Effector memory CD4-positive, alpha-beta T cell (primary cell): ENCODE measurements around the gene MBLAC2.
A peak's percentile ranks its signal among the peaks of the same experiment; 100 is the strongest.

Experiments used
- DNase-seq, 3 donors: peaks; one replicate each; pipeline ENCODE4 v3.0.0-alpha.2; 2020
- H3K27ac ChIP-seq: 2 replicates; pipeline ENCODE4 v1.7.0; 2013; ENCODE audit warnings: mild to moderate bottlenecking, low read length, moderate library complexity; ENCODE audit not compliant: insufficient read depth, poor library complexity, severe bottlenecking
- H3K27me3 ChIP-seq: replicated peaks from 2 replicates; pipeline ENCODE4 v1.7.0; 2013; ENCODE audit warnings: mild to moderate bottlenecking, low read length; ENCODE audit not compliant: insufficient read depth, control insufficient read depth, poor library complexity, severe bottlenecking
- H3K36me3 ChIP-seq: 2 replicates; pipeline ENCODE4 v1.7.0; 2013; ENCODE audit warnings: mild to moderate bottlenecking, low read length, moderate library complexity; ENCODE audit not compliant: control insufficient read depth, insufficient read depth
- H3K4me1 ChIP-seq: 2 replicates; pipeline ENCODE4 v1.7.0; 2013; ENCODE audit warnings: low read length, mild to moderate bottlenecking; ENCODE audit not compliant: control insufficient read depth, insufficient read depth, poor library complexity, severe bottlenecking
- H3K4me3 ChIP-seq: 2 replicates; pipeline ENCODE4 v1.7.0; 2013; ENCODE audit warnings: low read length, low read depth, mild to moderate bottlenecking; ENCODE audit not compliant: insufficient read depth, poor library complexity, severe bottlenecking
- H3K9me3 ChIP-seq: 2 replicates; pipeline ENCODE4 v1.7.0; 2013; ENCODE audit warnings: mild to moderate bottlenecking, low read length, moderate library complexity; ENCODE audit not compliant: control insufficient read depth
- total RNA-seq, 3 donors: gene quantifications; one replicate each; lab custom pipeline; 2026; lab: John Stamatoyannopoulos, UW

MBLAC2 gene
- total RNA-seq = 6.5 to 8.5 (median 8.5) reads per million in 3 donors

GRCh38 chr5:90474235-90475107 is at the start of gene MBLAC2, which contains the start of gene POLR3G:
TSS of gene MBLAC2 (minus strand) at chr5:90474771. CDS start at chr5:90474292, 479 bp downstream.
TSS of gene POLR3G (plus strand) at chr5:90474864. CDS start at chr5:90485568, 10,704 bp downstream.
- Histone ChIP-seq H3K27me3 (no peaks in the 10 kb centered on the region), H3K4me3 (peak within 1 kb of the TSS; percentile 97), H3K9me3 (peaks cover 1% of the 10 kb centered on the region), H3K36me3 (peaks cover 4% of the 10 kb centered on the region), H3K27ac (peak within 1 kb of the TSS; percentile 57), H3K4me1 (peaks cover 9% of the 10 kb centered on the region)
- peak; percentile 86 for DNase-seq

- H3K4me3 ChIP-seq = no peak overlapping the region
- no peaks in the 10 kb centered on the region for H3K27me3 ChIP-seq
- no peaks in the 10 kb centered on the region for H3K9me3 ChIP-seq
- no peaks in the 10 kb centered on the region for H3K4me1 ChIP-seq
- peaks cover 9% of the 10 kb centered on the region for H3K36me3 ChIP-seq
- DNase-seq = no peak
- no peak overlapping the region for H3K27ac ChIP-seq
Observed at GRCh38 chr5:90519081-90519480, 44.5 kb upstream of the MBLAC2 start.

GRCh38 chr5:90518661-90519060 is 44.1 kb upstream of the MBLAC2 start:
- DNase-seq = no peak
- H3K27me3 ChIP-seq = no peaks in the 10 kb centered on the region
- peaks cover 9% of the 10 kb centered on the region for H3K36me3 ChIP-seq
- H3K4me3 ChIP-seq = no peak overlapping the region
- H3K9me3 ChIP-seq = no peaks in the 10 kb centered on the region
- H3K27ac ChIP-seq = no peak overlapping the region
- no peaks in the 10 kb centered on the region for H3K4me1 ChIP-seq

- no peaks in the 10 kb centered on the region for H3K4me1 ChIP-seq
- no peaks in the 10 kb centered on the region for H3K36me3 ChIP-seq
- DNase-seq = no peak
- no peak overlapping the region for H3K4me3 ChIP-seq
- no peaks in the 10 kb centered on the region for H3K27me3 ChIP-seq
- no peak overlapping the region for H3K27ac ChIP-seq
- no peaks in the 10 kb centered on the region for H3K9me3 ChIP-seq
Observed at GRCh38 chr5:90514520-90514919, 39.9 kb upstream of the MBLAC2 start.

GRCh38 chr5:90510438-90510837 is 35.9 kb upstream of the MBLAC2 start:
- H3K27me3 ChIP-seq = no peaks in the 10 kb centered on the region
- no peak overlapping the region for H3K4me3 ChIP-seq
- H3K27ac ChIP-seq = no peak overlapping the region
- no peaks in the 10 kb centered on the region for H3K9me3 ChIP-seq
- DNase-seq = no peak
- H3K4me1 ChIP-seq = no peaks in the 10 kb centered on the region
- no peaks in the 10 kb centered on the region for H3K36me3 ChIP-seq

GRCh38 chr5:90506221-90506620 is 31.6 kb upstream of the MBLAC2 start:
- Histone ChIP-seq H3K9me3 (no peaks in the 10 kb centered on the region), H3K36me3 (no peaks in the 10 kb centered on the region), H3K27ac (no peak overlapping the region), H3K27me3 (no peaks in the 10 kb centered on the region), H3K4me1 (no peaks in the 10 kb centered on the region), H3K4me3 (no peak overlapping the region)
- DNase-seq = no peak

GRCh38 chr5:90504743-90505142 is 30.2 kb upstream of the MBLAC2 start:
- no peaks in the 10 kb centered on the region for H3K36me3 ChIP-seq
- no peaks in the 10 kb centered on the region for H3K9me3 ChIP-seq
- DNase-seq = no peak
- no peaks in the 10 kb centered on the region for H3K27me3 ChIP-seq
- H3K4me1 ChIP-seq = no peaks in the 10 kb centered on the region
- H3K4me3 ChIP-seq = no peak overlapping the region
- H3K27ac ChIP-seq = no peak overlapping the region

- no peaks in the 10 kb centered on the region for H3K9me3 ChIP-seq
- DNase-seq = no peak
- H3K27ac ChIP-seq = no peak overlapping the region
Observed at GRCh38 chr5:90503596-90503995, 29.0 kb upstream of the MBLAC2 start.

GRCh38 chr5:90495146-90495545 is 20.6 kb upstream of the MBLAC2 start:
- DNase-seq = no peak
- H3K27ac ChIP-seq = no peak overlapping the region
- no peaks in the 10 kb centered on the region for H3K9me3 ChIP-seq
- H3K4me3 ChIP-seq = no peak overlapping the region
- H3K27me3 ChIP-seq = no peaks in the 10 kb centered on the region
- no peaks in the 10 kb centered on the region for H3K36me3 ChIP-seq
- H3K4me1 ChIP-seq = no peaks in the 10 kb centered on the region

More at GRCh38 chr5:90503596-90503995, 29.0 kb upstream of the MBLAC2 start:
- no peaks in the 10 kb centered on the region for H3K36me3 ChIP-seq
- H3K4me3 ChIP-seq = no peak overlapping the region
- H3K27me3 ChIP-seq = no peaks in the 10 kb centered on the region
- H3K4me1 ChIP-seq = no peaks in the 10 kb centered on the region

GRCh38 chr5:90494043-90494442 is 19.5 kb upstream of the MBLAC2 start:
- Histone ChIP-seq H3K9me3 (no peaks in the 10 kb centered on the region), H3K36me3 (no peaks in the 10 kb centered on the region), H3K4me1 (no peaks in the 10 kb centered on the region), H3K27ac (no peak overlapping the region), H3K4me3 (no peak overlapping the region), H3K27me3 (no peaks in the 10 kb centered on the region)
- no peak for DNase-seq
